COLO829 (cell line): ENCODE measurements around the gene MICAL3.
A peak's percentile ranks its signal among the peaks of the same experiment; 100 is the strongest.
"Not testable (repeated sequence)": the region's sequence is repeated elsewhere in the genome, so short reads cannot be mapped to it uniquely, and the experiment has no call there.

Experiments used
- DNase-seq: peaks from one replicate; pipeline ENCODE4 v3.0.0; 2012; ENCODE audit warnings: low spot score

The MICAL3 gene

DNA sequence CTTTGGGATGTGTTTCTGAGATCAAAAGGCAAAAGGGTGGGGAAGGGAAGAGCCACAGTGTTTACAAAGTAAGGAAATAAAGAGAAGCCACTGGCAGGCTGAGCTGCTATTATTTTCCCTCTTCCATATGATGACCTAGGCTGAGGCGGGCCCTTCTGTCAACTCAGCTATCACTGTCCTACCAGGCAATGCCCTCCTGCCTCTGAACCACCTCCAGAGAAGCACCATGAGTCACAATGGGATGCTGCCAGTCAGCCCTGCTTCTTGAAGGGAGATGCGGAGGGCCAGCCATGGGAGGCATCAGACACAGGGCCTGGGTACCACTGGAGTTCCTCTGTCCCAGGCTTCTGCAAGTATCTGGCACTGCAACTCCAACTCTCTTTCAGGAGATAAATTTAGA lies 142.2 kb downstream of the MICAL3 start:
- DNase-seq = no peak

DNA sequence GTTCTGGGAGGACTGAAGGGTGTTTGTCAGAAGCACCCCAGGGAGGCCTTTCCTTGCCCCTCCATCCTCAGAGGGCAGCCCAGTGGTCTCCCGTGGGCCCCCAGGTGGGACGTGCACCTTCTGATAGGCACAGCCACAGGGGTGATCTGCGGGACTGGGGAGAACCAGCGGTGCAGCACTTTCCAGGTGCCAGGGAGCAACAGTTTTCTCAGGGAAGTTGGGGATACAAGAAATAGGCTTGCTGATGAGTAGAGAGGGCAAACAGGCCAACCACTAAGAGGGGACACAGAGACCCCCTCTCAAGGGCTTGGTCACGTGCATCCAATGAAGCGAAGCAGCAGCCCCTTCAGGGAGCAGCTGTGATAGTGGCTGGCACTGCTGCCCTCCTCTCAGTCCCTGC lies 143.0 kb downstream of the MICAL3 start:
- DNase-seq = no peak

DNA sequence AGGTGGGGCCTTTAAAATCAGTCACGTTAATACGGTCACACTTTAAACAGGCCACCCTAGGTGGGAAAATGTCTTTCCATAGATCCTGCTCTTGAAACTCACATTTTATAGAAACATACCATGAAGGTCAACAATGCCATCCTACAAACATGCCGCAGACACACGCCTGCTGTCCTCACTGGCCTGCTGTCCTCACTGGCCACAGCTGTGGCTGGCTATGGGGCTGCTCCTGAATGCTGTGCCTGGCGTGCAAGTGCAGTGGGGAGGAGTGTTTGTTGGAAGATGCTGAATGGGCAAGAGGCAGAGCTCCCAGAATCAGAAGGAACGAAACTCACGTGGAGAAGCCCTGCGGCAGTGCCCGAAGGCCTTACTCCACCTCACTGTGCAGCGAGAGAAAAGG lies 143.9 kb downstream of the MICAL3 start:
- DNase-seq = no peak

DNA sequence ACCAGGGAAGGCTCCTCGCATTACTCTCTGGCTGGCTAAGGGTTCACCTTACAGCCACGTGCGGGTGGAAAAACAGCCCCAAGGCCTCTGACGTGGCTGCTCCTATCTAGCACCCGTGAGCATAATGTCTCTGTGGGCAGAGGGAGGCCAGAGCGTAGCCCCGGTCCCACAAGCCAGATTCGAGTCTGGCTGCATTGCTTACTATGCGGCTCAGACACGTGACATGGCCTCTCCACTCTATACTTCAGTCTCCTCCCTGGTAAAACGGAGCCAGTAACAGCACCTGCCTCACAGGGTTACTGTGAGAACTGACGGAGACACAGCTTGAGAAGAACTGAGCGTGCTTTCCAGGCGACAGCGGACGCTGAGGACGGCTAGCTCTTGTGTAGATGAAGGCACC lies 144.3 kb downstream of the MICAL3 start:
- no peak for DNase-seq

DNA sequence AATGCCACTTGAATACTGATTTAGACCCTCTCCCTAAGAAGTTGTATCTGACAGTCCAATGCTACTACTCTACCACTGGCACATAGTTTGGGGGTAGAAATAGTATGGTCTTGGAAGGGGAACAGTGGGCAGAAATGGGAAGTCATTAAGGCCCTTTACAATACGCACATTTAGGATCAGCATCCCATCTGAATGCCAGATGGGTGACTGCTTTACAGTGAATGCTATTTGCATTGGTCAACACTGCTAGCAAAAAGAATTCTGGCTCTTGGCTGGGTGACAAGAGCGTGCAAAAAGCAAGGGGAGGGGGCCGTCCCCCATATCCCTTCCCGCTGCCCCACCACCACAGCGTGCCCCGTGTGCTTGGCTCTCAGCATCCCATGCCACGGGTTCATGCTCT lies 145.4 kb downstream of the MICAL3 start:
- DNase-seq = no peak

DNA sequence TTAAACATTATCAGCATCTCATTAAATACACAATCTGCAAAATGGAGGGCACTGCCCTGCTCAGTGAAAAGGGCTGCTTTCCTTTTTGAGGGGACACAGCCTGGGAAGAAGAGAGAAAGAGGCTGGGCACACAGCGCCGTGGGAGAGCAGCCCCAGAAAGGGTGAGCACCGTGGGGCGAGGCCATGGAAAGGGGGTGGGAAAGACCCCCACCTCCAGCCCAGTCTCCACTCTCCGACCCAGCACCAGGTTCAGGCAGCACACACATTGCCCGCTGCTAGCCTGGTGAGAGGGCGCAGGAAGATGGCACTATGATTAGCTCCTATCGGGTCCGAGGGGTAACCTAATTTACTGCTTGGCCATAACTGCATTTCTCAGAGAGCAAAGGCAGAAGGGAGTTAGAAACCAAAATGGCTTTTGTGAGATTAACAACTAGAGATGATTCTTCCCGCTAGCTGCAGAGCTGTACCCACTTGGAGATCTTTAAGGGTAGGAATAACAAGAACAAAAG lies 146.1 kb downstream of the MICAL3 start:
- no peak for DNase-seq

DNA sequence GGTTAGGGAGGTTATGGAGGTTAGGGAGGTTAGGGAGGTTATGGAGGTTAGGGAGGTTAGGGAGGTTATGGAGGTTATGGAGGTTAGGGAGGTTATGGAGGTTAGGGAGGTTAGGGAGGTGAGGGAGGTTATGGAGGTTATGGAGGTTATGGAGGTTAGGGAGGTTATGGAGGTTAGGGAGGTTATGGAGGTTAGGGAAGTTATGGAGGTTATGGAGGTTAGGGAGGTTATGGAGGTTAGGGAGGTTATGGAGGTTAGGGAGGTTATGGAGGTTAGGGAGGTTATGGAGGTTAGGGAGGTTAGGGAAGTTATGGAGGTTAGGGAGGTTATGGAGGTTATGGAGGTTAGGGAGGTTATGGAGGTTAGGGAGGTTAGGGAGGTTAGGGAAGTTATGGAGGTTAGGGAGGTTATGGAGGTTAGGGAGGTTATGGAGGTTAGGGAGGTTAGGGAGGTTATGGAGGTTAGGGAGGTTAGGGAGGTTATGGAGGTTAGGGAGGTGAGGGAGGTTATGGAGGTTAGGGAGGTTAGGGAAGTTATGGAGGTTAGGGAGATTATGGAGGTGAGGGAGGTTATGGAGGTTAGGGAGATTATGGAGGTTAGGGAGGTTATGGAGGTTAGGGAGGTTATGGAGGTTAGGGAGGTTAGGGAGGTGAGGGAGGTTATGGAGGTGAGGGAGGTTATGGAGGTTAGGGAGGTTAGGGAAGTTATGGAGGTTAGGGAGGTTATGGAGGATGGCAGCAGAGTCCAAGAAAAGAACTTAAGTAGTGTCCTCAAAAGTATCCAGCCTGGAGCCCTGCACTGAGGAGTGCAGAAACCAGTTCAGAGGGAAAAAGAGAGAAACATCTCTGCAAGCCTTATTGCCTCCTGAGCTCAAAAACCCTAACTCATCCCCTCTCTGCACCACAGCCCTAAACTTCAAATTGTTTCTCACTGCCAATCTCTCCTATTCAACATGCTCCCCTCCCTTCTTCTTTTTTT lies 147.2 kb downstream of the MICAL3 start:
- DNase-seq = not testable (repeated sequence)

DNA sequence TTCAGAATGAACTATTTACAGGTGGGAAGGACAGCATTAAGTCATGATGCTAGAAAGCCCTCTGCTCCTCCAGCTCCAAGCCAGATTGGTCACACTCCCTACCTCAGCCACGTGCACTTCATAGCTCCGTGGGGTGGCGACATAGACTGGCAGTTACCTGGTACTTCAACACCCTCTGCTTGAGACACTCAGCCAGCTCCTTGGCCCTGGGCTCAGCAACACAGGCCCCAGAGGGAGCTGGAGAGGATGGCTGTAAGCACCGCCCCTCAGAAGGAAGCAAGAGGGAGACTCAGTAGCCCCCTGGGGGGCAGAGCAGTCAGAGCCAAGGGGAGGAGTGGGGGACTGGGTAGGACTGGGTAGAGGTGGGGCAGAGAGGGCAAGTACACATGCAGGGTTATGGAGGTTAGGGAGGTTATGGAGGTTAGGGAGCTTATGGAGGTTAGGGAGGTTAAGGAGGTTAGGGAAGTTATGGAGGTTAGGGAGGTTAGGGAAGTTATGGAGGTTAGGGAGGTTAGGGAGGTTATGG lies 148.0 kb downstream of the MICAL3 start:
- no peak for DNase-seq

DNA sequence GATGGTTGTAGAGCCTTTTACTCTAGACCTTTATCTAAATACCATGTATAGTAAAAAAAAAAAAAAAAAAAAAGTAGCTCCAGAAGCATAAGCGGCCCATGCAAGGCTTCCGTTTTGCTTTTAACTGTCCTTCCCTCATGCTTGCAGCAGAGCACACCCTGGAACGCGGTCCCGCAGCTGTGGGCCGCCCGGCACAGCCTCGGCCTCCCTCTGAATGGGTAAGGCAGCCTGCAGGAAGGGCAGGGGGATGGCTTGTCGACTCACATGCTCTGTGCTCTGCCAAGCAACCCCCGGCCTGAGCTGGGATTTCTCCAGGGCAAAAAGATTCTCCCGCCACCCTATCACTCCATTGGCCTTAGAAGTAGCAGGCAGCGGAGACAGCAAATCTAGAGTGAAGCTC lies 148.7 kb downstream of the MICAL3 start:
- DNase-seq = no peak

DNA sequence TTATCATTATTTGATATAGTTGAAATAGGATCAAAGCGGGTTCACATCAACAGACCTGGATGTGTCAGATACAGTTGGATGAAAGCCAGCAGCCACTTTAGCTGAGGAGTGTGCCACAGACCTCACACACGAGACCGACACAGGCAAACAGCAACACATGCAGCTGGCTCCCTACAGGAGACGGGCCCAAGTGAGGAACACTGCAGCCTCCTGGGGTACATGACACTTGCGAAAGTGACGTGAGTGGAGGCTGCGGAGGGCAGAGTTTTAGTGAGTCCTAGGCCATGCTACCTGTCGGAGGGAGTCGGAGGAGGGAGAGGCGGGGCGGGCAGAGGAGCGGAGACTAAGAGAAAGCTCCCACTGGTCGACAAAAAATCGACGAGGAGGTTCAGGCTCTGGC lies 149.2 kb downstream of the MICAL3 start:
- DNase-seq = no peak

DNA sequence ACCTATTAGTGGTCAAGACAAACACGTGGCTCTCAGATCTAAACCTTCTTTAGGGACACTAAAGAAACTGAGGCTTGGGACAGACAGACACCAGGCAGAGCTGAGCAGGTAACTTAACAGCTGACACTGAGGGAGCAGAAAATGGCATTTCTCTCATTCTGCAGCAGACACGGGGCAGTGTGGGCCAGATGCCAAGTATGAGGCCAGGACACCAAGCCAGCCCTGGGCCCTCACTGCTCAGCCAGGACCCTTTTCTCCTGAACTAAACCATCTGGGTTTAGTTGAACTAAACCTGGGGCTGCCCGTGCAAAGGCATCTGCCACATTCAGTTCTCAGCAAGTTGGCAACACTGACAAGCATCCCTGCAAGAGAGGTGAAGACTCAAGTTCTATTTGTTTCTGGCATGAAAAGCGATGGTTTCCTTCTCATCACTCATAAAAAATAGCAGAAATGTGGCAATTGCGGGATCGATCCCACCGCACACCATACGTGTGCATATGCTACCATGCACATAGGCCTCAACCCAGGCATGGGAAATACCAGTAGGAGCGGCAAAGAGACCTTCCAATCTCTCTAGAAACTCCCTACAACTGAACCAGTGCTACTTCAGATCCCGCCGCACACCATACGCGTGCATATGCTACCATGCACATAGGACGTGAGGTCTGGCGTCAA lies 150.0 kb downstream of the MICAL3 start:
- no peak for DNase-seq

DNA sequence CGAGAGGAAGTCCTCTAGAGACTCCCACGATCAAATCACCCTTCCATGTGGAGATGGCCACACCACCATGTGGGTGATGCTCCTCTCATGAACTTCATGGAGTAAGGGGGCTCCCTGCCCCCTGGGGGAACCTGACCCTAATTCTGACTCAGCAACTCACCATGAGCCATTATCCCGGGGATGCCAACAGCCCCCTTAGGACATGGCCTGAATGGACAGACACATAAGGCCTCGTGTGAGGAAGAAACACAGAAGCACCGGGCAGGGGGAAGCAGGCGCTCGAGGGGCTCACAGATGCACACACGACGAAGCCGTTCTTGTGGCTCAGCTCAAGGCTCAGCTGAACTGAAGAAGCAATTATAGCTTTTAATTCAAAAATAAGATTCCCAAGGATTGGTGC lies 150.6 kb downstream of the MICAL3 start:
- no peak for DNase-seq

DNA sequence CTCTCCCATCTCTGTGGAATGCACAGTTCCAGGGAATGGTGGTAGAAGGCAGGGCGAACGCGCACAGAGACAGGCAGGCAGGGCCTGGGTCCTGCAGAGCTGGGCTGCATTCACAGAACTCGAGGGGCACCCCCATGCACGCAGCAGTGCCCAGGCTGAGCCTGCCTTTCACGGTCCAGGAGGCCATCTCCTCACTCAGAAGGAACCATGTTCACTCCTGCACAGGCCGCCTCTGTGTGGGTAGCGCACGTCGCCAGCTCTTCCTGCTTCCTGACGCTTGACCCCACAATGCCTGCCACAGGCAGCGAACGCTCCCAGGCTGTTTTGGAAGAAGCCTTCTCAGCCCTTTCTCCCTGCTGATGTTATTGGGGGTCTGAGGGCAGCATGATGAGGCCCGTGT lies 151.2 kb downstream of the MICAL3 start:
- DNase-seq = no peak

DNA sequence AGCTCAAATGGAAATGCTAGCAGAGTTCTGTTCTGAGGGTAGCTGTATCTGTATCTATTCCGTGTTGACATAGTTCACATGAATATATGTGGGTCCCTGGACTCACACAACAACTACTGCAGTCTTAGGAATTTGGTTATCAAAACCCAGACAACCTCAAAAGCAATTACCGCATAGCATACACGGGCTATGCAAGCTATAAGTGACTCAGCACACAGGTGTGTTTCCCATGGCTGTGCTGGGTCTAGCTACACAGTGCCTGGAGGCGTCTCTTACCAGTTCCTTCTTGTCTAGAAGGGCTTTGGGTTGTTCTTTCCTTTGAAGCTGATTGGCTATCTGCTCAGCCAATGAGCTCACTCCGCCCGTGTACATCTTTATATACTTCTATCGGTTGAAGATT lies 151.9 kb downstream of the MICAL3 start:
- no peak for DNase-seq

DNA sequence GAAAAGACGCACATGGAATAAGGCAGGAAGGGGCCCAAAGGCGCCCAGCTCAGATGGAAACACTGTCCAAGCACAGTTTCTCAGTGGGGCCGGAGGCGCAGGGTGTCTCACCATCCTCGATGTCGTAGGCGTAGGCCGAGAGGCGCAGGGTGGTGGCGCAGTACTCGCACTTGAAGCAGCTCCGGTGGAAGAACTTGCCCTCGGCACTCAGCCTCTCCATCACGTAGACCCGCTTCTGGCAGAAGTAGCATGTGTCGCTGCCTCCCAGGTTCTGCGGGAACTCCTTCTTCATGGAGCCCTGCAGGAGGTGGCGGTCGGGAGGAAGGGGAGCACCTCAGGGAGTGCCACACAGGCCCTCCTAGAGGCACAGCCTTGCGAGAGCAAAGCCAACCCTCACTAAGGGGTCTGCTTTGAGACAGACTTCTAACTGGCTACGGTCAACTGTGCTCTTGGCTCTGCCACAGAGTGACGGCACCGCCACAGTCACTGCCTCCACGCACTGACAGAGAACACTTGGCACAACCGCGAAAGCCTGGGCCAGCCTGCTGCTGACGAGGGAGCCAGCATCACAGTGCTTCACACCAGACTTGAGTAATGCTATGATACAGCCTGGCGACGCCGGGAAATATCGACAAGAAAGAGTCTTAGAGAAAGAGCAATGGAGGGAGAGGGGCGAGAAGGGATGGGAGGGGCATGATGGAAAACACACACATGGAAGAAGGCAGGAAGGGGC lies 152.5 kb downstream of the MICAL3 start:
- no peak for DNase-seq

DNA sequence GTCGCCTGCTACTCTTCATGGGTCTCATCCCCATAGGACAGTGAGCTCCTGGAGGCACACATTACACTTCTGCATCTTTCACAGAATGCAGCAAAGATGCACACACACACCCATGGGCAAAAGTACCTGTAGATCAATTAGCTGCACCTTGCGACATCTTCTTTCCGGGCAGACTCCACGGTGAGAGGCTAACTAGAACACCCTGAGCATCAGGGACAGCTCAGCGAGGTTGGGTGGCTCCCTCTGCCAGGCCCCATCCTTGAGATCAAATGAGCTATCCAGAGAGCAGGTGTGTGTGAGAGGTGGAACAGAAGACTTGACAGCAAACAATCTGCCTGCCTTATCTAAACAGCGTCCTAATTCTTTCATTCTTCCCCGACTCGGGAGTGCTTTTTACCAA lies 154.0 kb downstream of the MICAL3 start:
- DNase-seq = no peak

DNA sequence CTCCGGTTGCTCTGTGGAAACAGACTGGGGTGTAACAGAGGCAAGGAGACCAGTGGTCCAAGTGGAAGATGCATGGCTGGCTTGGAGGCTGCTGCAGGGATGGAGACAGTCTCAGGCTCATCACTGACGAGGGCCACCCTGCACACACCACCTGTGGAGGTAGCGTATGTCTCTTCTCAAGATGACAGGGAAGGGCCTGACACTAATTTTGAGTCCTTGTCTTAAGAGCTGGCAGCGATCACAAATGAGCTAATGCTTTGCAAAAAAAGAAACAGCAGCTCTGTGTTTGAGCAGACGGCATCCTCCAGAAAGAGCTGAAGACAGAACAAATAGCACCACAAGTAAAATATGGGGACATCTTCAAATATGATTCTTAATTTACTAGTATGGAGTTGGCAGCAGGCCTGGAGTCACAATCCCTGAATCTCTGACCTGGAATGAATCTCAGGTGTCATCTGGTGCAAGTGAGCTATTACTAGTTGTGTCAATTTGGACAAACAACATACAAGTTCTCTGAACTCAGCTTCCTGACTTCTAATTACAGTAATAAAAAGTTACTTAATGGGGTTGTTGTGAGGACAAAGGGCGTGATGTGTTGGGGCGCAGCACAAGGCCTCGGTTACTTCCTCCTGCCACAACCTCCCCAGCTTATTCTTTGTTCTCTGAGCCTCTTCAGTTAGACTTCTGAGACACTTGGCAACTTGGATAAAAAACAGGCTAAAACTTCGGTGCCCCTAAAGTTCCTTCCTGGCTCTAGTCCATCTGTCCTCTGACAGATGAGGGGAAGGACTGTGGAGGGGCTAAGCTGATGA lies 154.9 kb downstream of the MICAL3 start:
- no peak for DNase-seq

DNA sequence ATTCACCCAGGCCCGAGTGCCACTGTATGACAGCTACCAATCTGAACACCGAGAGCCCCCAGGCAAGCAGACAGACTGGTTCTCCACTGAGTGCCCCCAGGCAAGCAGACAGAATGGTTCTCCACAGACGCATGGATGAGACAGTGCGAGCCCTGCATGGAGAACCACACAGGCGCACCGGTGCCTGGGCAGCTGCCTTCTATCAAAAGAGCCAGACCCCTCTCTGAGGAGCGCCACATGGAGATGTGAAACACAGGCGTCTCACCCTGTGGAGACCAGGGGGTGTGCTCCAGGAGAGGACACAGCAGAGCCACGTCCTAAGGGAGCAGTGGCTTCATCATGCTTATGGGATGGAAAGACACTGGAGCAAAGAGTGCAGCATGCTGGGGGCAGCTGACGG lies 155.6 kb downstream of the MICAL3 start:
- DNase-seq = no peak

DNA sequence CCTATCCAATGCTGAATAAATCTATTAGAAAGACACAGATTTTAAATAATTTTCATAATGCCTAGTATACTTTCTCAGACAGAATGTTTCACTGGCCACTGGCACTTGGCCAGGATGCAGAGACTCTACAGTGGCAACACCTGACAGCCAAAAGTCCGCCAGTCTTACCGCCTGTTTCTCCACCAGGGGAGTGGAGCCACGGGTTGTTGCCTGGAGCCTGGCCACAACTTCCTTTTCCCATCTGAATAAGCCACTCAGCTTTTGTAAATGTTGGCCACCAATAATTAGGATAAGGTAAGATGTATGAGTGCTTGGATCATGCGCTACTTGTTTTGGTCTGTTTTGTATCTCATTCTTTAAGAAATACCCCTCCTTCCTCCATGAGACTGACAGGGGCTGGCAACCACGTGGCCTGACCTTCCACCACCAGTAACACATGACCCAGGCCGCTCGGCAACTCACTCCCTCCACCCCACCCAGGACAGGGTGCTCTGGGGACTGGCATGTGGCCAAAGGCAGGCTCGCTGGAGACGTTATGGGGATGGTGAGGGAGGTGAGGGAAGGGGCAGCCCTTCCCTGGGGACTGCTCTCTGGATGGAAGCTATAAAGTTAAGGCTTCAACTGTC lies 157.1 kb downstream of the MICAL3 start:
- peak; percentile 86 for DNase-seq

DNA sequence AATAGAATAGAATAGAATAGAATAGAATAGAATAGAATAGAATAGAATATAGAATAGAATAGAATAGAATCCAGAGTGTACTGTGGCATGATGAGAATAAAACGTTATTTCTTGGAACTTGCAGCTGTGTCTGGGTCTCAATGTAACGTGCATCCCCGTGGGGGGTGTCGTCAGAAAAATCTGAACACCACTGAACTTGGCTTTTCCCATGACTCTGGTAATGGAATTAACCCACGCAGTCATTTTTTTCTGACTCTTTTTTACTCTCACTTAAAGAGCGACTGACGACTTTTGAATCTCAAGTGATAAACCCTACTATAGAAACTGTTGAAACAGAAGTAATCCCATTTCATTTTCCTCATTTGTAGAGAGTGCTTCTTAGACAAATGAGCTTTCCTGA lies 157.7 kb downstream of the MICAL3 start:
- DNase-seq = peak; percentile 35

DNA sequence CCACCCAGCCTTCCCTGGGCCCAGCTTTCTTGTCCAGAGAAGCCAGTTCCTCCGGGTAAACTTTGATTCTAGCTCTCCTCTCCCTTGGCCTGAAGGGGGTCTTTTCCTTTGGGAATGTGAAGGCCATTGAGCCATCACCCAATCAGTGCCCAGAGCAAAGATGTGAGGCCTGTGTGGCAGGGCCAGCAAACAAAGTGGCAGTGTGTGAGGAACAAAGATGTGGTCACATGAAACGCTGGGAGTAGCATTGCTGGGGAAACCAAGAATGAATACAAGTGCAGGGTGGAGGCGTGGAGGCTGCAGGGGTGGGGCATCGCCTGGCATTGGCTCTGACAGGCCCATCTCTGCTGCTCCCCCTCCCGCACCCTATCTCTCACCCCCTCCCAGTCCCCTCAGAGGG lies 158.2 kb downstream of the MICAL3 start:
- peak; percentile 97 for DNase-seq
